ENCODE data around the gene PRSS2.
A peak's percentile ranks its signal among the peaks of the same experiment; 100 is the strongest.

Gene PRSS2

DNA sequence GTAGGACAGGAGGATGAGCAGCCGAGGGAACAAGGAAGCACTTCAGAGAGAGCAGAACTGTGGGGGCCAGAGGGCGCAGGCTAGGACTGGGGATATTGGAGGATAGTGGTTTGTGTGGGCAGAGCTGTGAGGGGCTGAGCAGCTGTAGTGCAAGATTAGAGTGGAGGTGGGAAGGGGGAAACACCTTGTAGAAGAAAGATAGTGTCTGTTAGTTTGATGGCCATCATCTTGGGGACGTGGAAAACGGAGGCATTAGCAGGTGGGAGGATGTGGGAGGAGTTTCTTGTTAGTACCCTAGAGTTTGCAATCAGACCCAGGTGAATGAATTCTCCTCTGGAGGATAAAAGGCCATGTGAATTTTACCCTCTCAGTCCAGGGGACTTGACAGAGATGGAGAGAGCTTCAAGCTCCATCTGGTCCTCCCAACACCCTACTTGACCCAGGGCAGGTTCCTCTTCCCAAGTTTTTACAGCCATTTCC is 34.0 kb downstream of the PRSS2 start:
- DNase-seq: no peak

DNA sequence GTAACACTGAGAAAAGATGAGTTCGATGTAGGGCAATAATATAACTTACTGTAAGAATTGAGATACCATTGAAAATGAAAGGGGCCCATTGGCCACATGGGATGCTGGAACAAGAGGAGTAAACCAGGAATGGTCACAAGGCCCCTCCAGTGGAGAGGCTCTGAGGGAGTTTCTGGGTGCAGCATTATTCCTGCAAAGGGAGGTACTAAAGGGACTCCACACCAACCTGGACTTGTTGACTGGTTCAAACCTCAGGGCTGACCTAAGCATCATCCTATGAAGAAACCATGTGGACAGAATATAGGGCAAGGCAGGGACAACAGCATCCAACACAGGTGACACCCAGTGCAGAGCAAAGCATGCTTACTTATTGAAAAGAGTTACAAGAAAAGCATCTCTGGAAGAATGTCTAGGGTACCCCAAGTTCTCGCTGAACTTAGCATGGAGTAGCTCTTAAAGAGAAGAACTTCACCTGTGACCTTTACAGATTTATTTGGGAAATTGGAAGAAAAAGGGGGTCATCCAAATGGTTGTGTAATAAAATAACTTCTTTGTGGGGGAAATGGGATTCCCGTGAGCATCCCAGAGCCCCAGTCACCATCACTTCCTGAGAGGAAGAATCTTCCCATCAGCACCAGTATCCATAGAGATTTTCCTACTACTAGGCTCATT is 34.7 kb downstream of the PRSS2 start:
- no peak for DNase-seq

DNA sequence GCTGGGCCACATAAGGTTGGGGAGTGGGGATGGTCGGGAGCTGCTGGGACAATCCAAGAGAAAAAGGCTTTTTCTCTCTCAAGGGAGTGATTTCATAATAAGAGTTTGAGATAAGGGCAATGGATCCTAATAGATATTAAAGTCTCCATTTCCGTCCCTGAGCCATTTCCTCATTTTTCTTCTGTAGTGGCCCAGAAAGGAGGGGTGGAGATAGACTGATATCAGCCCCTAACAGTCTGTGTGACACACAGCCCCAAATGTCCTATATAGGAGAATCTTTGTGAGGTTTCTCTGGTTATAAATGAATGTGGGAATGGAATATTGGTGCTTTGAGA is 35.2 kb downstream of the PRSS2 start:
- DNase-seq: no peak

DNA sequence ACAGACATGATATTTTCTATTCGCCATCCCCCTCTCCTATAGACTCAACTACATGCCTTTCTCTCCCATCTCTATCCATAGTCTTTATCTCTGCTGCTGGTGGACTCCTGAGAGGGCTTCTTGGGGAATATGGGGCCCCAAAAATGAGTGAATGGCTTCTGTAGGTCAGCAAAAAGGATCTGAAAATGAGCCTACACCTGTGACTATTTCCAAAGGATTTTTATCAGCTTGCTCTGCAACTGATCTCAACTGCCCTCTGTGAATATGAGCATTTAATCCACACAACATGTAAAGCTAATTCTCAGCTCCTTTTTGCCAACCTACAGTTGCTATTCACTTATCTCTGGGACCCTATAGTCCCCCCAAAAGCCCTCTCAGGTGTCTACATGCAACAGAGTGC is 36.2 kb downstream of the PRSS2 start:
- no peak for DNase-seq

DNA sequence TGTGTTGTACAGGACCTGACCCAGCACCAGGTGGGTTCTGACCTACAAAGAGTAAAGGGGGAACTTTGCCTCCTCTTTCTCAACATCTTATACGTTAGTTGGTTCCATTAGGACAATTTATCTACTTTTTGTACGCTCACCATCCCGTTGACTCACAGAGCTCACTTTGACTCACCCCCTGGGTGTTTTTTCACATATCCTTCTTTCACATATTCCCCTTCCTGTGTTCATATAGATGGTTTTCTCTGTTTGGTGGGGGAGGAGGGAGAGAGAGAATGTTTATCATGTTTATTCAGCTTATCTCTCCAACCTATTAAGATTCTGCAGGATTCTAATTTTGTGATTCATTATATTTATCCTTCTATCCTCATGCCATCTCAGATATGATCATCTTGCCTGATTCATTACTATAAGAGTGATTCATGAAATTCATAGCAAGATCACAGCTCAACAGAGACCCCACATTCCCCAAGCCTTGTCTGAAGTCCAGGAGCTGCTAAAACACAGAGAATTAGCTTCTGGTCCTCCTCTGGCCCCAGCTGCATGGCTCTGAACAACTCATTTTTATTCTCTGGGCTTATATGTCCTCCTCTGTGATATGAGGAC is 37.2 kb downstream of the PRSS2 start:
- DNase-seq: no peak

DNA sequence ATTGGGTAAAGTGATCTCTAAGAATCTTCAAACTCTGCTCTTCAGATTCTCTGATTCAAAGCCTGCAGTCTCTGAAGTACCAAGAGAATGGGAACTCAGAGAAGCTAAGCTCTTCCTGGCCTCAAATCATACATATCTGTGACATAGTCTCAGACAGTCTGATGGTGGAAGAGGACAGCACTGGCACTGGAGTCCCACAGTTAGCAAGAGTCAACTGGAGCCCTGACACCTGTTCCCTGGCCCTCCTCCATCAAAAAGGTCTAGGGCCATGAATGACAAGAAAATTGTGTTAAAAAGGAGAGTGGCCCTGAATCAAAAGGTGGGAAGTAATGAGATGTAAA is 37.7 kb downstream of the PRSS2 start:
- no peak for DNase-seq

DNA sequence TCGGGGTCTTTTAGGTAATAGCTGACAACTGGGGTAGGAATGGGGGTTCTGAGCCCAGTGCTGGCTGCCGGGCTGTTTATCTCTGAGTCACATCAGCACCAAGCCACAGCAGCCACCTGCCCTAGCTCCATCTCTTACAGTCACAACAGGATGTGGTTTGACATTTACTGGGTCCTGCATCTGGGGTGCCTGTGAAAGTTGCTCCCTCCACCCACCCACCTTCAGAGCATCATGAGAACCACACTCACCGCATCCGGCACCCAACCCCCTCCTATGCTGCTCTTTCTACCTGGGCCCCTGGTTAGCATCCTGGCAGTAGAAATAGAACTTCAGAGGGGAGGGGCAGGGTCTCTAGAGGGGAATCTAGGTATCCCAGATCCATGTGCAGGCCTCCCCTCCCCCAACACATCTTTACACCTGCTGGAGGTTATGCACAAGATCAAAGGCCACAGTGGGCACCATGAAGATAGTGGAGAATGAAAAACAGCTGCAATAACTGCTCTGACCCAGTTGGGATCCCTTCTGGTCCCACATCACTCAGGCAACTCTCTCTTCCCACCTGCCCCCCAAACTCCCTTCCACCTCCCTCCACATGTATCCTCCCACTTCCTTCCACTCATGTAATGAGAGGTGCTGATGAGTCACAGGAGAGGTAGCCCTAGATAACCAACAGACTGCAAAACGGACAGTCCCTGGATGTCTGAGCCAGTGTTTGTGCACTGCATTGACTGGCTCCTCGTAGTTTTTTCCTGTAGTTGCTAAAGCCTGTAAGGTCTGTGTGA is 38.2 kb downstream of the PRSS2 start:
- DNase-seq: peak; percentile 96

DNA sequence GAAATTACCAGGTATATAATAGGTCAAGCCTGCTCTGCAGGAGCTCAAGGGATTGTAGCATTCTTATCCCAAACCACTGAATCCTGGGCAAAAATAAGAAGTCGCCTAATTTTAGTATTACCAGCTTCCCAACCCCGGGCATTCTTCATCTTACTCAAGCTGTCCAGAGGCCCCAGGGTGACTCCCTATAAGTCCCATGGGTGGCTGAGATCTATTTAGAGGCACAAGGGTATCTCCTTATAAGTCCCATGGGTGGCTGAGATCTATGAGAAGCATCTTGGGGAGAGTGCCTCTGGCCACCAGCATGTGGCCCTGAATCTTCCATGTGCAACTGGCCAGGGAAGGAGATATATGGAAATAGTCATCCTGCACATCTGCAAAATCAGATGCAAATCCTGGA is 38.9 kb downstream of the PRSS2 start:
- DNase-seq: no peak

DNA sequence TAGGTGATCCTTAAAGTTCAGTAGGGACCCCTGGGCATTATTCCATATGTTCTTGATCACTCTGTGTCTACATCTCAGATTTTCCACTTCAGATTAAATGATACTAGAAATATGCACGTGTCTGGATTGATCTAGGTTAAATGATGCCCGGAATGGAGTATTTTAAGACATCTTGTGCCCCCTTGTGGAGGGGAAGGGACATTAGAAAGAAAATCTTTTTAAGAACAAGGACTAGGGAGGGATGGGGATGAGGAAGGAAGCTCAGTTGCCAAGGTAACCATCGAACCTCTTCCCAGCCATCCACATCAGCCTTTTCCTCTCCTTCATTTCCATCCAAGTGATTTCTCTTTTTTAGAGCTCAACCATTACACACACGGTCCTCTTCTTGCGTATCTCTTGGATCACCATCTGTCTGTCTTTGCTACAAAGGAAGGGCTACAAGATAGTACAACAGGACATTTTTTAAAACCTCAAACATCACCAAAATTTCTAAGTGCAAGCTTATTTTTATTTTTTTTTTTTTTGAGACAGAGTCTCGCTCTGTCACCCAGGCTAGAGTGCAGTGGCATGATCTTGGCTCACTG is 40.5 kb downstream of the PRSS2 start:
- DNase-seq: no peak

DNA sequence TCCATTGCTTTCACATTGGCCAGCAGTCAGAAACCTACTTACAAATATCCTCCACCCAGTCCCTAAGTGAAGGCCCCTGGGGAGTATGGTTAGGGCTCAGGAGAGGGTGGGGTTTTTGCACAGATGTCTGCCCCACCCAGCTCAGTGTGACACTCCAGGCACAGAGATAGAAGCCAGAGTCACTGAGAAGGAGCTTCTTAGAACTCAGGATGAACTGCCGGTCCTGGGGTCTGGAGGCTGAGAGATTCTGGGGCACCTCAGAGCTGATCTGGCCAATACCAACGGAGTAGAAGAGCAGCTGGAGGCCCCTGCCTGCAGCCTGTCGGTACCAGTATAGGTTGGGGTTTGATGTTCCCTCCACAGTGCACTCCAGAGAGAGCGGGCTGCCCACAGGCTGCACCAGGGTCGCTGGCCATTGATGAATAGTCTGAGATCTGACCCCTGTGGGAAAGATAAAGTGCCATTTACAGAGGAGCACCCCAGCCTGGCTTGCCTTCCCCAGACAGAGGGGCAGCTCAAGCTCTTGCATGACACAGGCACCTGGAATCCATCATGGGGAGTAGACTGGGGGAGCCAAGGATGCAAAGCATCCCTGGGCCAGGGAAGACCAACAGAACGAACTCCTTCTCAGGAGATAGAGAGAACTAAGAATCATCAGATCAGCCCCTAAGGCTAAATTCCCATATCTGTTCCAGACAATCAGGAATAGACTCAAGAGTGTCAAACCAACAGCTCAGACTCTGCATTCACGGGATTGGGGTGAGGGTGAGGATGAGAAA is 41.9 kb downstream of the PRSS2 start:
- DNase-seq: no peak

DNA sequence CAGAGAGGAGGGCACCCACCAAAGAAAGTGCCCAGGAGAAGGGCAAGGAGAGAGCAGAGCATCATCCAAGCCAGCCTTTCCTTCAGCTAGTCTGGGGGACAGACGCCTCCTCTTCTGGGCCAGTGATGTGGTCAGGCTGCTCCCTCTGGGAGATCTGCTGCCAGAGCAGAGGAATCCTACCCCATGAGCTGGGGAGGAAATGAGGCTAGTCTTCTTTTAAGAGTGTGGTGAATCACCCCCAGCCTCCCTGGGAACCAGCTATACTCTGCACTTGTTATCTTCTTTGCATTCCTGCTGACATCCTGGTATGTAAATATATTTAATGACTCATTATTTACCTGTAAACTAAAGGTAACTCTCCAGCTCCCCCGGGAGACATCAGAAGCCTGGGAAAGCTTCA is 42.5 kb downstream of the PRSS2 start:
- DNase-seq: no peak

DNA sequence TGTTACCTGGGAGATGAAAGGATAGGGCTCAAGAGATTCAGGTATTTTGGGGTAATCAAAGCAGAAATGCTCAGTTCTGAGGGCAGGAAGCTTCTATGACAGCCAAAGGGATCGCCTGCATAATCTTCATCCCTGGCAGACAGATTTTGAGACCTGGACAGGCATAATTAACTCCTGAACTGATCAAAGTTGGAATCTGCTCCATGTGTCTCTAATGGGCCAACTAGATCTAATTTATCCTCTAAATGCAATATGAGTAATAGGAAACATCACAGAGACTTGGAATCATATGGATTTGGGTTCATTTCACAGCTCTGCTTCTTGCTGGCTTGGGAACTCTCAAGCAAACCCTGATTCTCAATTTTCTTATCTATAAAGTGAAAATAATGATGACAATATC is 42.9 kb downstream of the PRSS2 start:
- DNase-seq: no peak

DNA sequence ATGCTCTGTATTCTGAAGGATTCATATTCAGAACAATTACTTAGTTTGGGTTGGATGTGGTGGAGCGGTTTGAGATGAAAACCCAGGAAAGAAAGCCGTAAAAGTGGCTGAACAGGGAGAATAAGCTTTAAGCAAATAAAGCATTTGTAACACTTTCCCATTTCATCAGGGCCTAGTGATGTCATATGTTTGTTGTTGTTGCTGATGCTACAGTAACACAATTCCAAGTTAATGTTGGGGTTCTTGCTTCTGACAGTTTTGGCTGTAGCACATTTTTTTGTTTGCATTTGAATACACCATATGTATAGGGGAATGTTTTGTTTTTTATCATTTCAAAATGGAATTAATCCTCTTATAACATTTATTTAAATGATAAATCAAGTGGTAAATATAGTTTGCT is 43.7 kb downstream of the PRSS2 start:
- DNase-seq: no peak

DNA sequence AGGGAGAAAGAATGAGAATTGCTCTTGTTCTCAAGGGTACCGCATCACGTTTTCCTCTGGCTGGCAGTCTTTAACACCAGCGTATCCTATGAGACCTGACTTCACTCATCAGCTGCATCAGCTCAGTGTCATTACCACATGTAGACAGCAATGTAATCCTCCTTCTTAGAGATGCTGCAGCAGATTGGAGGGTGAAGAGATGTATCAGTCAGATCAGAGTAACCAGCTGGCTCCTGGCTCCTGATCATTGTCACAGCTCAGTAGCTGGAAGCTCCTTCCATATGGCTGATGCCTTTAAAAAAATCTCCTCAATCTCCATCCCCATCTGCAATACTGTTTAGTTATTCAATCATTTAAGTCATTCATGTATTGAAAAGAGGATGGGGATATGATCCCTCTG is 44.4 kb downstream of the PRSS2 start:
- DNase-seq: no peak

DNA sequence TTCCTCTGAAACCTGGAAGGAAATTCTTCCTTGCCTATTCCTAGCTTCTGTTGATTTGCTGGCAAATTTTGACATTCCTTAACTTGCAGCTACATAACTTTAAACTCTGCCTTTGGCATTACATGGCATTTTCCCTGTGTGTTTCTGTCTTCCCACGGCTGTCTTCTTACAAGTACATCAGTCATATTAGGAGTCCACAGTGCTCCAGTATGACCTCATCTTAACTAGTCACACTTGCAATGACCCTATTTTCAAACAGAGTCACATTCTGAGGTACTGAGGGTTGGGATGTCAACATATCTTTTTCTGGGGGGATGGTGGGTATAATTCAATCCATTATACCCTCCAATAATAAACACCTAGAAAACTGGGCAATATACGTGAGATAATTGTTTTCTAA is 46.7 kb downstream of the PRSS2 start:
- DNase-seq: no peak

DNA sequence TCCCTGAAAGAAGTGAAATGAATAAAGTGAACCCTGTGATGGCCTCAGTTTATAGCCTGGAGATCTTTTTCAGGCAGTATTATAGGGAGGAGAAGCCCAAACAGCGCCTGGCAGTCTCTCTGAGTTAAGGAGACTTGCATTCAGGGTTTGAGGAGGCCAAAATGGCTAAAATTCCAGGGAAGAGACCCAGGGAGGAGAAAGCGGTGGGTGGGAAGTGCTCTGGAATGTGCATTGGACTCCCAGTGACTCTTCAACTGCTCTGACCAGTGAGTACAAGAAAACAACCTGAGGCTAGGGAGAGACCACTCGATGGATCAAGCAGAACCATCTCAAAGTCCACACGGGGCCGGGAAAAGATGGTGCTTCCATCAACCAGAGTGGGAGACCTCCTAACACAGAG is 48.8 kb downstream of the PRSS2 start:
- DNase-seq: no peak

DNA sequence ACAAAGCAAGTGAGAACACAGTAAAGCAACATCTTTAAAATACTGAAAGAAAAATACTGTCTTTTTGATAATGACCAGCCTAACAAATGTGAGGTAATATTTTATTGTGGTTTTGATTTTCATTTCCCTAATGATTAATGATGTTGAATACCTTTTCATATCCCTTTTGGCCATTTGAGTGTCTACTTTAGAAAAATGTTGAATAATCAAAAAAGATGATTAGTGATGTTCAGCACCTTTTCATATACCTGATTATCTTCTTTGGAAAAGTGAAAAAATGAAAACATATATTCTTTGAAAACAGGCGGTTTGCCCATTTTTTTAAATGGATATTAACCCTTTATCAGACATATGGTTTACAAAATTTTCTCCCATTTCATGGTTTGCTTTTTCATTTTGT is 51.9 kb downstream of the PRSS2 start:
- no peak for DNase-seq

Data from stimulated activated CD4-positive, alpha-beta T cell treated with anti-CD3 and anti-CD28 coated beads, Interleukin-1b, Interleukin-23, amount 100 ng/mL, for 48 hours (primary cell).